GM21717 (cell line): ENCODE data around the gene NOL4L.

Experiments used
- ATAC-seq: cut with Tn5 transposase; IDR thresholded peaks from one replicate; pipeline ENCODE4 v1.9.1; 2021; ENCODE audit warnings: mild to moderate bottlenecking, moderate library complexity; ENCODE audit not compliant: unreplicated experiment

Gene NOL4L

GRCh38 chr20:32577023-32577422 lies 8.1 kb downstream of the NOL4L start:
- ATAC-seq = no peak

DNA sequence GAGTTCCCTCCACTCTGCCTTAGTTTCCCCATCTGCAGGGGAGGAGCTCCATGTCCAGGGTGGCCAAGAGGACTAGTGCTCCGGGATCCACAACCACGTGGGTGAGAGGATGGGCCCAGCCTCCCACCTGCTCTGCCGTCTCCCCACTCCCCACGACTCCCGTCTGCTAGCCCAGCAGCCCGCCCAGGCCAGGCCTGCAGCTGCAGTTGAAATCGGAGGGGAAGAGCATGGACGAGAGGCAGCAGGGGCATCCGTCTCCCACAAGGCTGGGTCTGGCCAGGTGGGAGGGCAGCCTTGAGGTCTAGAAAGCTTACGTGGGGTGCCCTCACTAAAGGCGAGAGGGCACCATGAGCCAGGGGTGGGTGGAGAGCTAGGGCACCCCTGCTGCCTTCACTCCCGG lies 8.6 kb downstream of the NOL4L start:
- no peak for ATAC-seq

- ATAC-seq = no peak
Measured at GRCh38 chr20:32575805-32576204, 9.3 kb downstream of the NOL4L start.

DNA sequence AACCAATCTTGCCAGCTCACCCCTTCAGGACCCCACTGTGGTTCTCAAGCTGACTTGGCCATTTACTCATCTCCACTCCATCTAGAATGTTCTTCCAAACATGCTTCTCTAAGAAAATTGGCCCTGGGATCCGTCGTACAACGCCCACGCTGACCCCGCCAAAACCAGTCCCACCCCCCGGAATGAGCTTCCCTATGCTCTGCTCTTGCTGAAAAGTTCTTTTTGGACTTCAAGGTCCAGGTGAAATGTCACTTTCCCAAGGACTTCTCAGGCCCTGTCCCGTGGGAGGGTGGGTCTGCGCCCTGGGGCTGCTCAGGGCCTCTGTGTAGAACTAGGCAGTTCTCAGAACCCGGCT lies 9.9 kb downstream of the NOL4L start:
- no peak for ATAC-seq

GRCh38 chr20:32574296-32575226 lies 10.6 kb downstream of the NOL4L start:
- no peak for ATAC-seq

DNA sequence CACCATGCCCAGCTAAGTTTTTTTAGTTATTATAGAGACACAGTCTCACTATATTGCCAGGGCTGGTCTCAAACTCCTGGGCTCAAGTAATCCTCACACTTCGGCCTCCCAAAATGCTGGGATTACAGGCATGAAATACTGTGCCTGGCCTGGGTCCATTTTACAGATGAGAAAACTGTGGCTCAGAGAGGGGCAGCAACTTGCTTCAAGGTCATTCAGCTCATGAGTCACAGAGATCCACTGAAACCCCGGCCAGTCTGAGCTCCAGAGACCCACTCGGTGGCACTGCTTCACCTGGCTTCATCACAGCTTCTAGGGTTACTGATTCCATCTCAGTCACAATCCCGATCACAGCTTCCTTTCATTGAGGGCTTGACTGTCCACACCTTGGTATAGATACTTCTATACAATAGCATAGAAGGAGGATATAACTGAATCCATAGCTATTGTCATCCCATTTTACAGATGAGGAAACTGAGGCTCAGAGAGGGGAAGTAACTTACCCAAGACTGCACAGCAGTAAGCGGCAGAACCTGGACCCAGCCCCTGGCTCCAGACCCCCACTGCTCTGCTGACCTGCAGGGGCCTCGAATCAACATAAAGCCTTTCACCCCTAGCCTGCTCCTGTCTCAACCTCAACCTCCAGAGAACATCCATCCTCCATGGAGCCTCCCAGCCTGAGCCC lies 11.8 kb downstream of the NOL4L start:
- ATAC-seq = no peak

DNA sequence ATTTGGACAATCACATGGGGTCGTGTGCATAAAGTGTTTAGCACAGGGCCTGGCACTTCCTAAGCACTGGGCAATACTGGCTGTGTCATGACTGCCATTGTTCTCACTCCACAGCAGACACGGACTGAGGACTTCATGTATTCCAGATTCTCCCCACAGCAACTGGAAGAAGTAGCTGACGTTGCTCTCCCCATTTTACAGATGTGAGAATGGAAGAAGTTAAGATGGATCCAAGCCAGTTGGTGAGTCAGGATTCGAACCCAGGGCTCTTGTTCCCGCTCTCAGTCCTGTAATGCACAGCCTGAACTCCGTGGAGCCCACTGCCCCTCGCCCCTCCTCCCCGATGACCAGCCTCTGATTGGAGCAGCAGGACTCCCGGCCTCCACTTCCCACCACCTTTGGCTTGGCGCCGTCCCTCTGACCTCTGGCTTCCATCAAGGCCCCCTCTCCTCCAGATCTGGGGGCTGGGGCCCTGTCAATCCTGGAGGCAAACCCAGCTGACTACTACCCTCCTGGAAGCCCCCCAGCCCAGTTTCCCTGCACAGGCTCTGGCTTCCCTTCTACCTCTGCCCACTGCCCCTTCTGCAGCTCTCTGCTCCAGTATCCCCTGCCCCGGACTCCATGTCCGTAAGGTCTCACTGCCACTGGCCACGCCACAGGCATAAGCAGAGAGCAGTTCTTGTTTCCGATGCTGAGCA lies 12.7 kb downstream of the NOL4L start:
- no peak for ATAC-seq

GRCh38 chr20:32571566-32571965 lies 13.6 kb downstream of the NOL4L start:
- no peak for ATAC-seq

DNA sequence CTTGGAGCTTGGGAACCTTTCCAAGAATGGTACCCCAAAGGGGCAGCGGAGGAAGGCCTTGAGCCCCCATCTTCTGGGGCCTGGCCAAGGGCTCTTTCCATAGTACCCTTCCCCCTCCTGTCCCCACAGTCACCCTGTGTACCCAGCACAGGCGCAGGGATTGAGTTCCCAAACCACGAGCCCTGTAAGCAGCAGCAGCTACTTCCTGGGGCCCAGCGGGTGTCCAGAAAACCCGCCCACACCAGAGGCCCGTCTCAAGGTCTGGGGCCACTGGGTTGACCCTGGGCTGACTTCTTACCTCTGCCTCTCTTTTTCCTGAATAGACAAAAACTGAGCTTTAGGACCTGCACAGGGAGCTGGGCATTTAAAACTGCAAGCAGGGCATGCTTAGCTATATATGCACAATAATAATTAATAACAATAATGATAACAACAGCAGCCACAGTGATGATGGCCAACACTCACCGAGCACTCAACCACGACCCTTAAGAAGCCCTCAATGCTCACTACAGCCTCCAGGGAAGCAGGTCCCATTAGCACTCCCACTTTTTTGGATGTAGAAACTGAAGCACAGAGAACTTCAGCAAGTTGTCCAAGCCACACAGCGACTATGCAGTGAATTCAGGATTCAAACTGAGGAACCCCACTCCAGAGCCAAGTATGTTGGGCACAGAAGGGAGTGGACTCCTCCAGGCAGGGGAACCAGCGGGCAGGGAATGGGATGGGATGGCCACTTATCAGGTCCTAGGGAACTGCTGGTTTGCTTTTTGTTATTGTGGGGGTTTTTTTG lies 14.5 kb downstream of the NOL4L start:
- no peak for ATAC-seq

DNA sequence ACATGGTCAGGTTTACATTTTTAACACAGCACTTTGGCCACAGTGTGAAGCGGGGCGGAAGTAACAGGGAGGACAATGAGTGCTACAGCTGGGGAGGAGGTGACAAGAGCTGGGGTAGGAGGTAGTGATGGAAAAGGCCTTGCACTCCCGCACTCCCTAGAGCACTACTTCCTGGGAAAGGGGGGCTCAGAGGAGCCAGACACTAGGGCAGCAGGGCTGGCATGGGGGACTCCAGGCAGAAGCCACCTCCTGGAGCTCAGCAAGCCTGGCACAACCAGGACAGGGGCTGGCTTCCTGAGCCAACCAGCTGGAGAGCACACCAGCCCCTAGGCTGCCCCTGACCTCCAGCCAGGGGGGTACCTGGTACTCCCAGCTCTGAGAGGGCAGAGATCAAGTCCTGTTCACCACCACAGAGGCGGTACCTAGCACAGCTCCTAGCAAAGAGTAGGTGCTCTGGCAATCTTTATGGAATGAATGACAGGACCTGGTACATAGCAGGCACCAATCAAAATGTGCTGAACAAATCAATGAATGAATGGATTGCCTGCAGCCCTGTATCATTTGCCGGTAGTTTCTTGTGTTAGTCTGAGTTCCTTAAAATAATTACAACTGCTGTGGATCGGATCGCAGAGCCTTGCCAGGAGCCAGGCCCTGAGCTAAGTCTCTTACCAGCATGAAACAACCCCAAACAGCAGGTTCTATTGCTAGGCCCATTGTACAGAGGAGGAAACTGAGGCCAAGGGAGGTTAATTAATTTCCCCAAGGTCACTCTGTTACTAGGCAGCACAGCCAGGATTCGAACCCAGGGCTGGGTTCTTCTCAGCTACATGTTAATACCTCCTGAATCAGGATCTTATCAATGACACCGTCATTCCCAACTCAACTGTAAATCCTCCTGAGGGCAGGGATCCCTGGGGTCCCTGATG lies 15.5 kb downstream of the NOL4L start:
- ATAC-seq = no peak

GRCh38 chr20:32569018-32569379 lies 16.1 kb downstream of the NOL4L start:
- ATAC-seq = no peak

DNA sequence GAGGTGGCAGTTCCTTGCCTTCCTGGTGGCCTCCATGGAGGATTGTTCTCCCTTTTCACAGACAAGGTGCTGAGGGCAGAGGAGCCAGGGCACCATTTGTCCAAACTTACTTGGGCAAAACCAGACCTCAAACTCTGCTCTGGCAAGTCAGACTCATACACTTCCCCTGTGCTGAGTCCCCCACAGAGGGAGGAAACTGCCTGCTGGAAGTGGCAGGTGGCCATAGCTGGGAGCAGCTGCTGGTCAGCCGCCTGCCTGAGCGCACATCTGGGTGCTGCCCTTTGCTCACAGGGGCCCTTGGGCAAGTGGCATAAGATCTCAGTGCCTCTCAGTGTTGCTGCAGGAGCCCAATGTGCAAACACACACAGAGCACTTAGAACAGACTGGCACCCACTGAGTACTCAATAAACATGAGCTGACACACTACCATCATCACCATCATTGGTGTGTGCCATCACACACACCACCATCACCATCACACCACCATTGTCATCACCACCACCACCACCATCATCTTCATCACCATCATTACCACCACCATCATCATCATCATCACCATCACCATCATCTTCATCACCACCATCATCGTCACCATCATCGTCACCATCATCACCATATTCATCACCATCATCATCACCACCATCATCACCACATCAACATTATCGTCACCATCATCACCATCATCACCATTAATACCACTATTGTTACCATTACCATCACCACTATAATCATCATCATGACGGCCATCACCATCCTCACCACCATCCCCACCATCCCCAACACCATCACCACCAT lies 17.6 kb downstream of the NOL4L start:
- no peak for ATAC-seq

- ATAC-seq = no peak
Measured at GRCh38 chr20:32566379-32567374, 18.5 kb downstream of the NOL4L start.

DNA sequence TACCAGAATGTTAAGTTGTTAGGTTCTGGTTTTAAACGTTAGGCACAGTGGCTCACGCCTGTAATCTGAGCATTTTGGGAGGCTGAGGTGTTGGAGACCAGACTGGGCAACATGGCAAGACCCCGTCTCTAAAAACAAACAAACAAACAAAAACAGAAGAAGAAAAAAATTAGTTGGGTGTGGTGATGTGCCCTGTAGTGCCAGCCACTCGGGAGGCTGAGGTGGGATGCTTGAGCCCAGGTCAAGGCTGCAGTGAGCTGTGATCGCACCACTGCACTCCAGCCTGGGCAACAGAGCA lies 19.4 kb downstream of the NOL4L start:
- ATAC-seq = no peak

GRCh38 chr20:32564921-32565734 lies 20.0 kb downstream of the NOL4L start:
- ATAC-seq = no peak

DNA sequence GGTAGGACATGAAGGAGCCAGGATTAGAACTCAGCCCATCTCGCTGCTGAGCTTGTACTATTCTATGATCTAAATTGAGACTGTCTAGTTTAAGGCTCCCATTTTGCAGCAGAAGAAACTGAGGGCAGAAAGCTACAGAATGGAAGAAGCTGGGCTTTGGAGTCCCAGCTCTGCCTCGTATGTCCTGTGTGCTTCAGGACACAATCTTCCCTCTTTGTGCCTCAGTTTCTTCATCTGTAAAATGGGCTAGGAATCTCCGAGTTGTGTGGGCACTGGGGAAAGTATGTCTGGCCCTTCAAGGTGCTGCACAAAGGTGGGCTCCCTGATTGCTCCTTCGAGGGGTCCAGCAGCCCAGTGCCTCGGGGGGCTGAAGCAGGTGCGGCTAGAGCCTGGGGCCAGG lies 20.7 kb downstream of the NOL4L start:
- ATAC-seq = no peak
